Hepatocyte (in vitro differentiated cells): ENCODE data around the gene KCNN3. TPM values are rescaled to one million over a fixed set of nuclear protein-coding genes. Genes with fewer than 3 reads are reported as not detected.

ENCODE experiments used
- DNase-seq: peaks from one replicate; pipeline ENCODE4 v3.0.0-alpha.2; 2016; ENCODE audit warnings: low spot score
- H2AFZ ChIP-seq: fragments of 200-600 bp; sonication (generic); 2 replicates; pipeline ENCODE4 v1.6.0; 2016; ENCODE audit warnings: antibody characterized with exemption, mild to moderate bottlenecking
- H3K27ac ChIP-seq: fragments of 200-600 bp; sonication (generic); 2 replicates; pipeline ENCODE4 v1.5.1; 2016; ENCODE audit warnings: mild to moderate bottlenecking
- H3K27me3 ChIP-seq: fragments of 200-600 bp; sonication (generic); 2 replicates; pipeline ENCODE4 v1.6.1; 2016
- H3K36me3 ChIP-seq: fragments of 200-600 bp; sonication (generic); replicated peaks from 2 replicates; pipeline ENCODE4 v1.5.1; 2016; ENCODE audit warnings: low read depth; ENCODE audit not compliant: insufficient read depth
- H3K4me1 ChIP-seq: fragments of 200-600 bp; sonication (generic); 2 replicates; pipeline ENCODE4 v1.5.1; 2016; ENCODE audit warnings: mild to moderate bottlenecking, moderate library complexity; ENCODE audit not compliant: insufficient read depth
- H3K4me2 ChIP-seq: fragments of 200-600 bp; sonication (generic); 2 replicates; pipeline ENCODE4 v1.6.0; 2016
- H3K4me3 ChIP-seq: fragments of 200-600 bp; sonication (generic); 2 replicates; pipeline ENCODE4 v1.5.1; 2016; ENCODE audit warnings: mild to moderate bottlenecking
- H3K79me2 ChIP-seq: fragments of 200-600 bp; sonication (generic); 2 replicates; pipeline ENCODE4 v1.6.0; 2017; ENCODE audit warnings: mild to moderate bottlenecking
- H3K9me2 ChIP-seq: fragments of 200-600 bp; sonication (generic); replicated peaks from 2 replicates; pipeline ENCODE4 v1.6.0; 2017; ENCODE audit warnings: mild to moderate bottlenecking; ENCODE audit not compliant: insufficient read depth
- H3K9me3 ChIP-seq: fragments of 200-600 bp; sonication (generic); 2 replicates; pipeline ENCODE4 v1.5.1; 2016; ENCODE audit warnings: low read depth, mild to moderate bottlenecking
- H4K20me1 ChIP-seq: fragments of 200-600 bp; sonication (generic); 2 replicates; pipeline ENCODE4 v1.6.0; 2016; ENCODE audit warnings: mild to moderate bottlenecking; ENCODE audit not compliant: insufficient read depth, poor library complexity, severe bottlenecking
- CTCF ChIP-seq: fragments of 200-600 bp; sonication (generic); IDR thresholded peaks from 2 replicates; pipeline ENCODE4 v1.5.1; 2016; ENCODE audit warnings: antibody characterized with exemption, mild to moderate bottlenecking; ENCODE audit not compliant: poor library complexity
- EZH2 ChIP-seq: fragments of 200-600 bp; sonication (generic); IDR thresholded peaks from 2 replicates; pipeline ENCODE4 v1.6.1; 2016; ENCODE audit warnings: antibody characterized with exemption, mild to moderate bottlenecking, borderline replicate concordance
- EZH2phosphoT487 ChIP-seq: fragments of 200-600 bp; sonication (generic); IDR thresholded peaks from one replicate; pipeline ENCODE4 v1.6.1; 2018; ENCODE audit warnings: antibody characterized with exemption, mild to moderate bottlenecking, low read depth, moderate library complexity; ENCODE audit not compliant: unreplicated experiment, severe bottlenecking
- WGBS: methylation state at CpG from one replicate; pipeline ENCODE4 v1.1.6; 2016; ENCODE audit warnings: low lambda C conversion rate; ENCODE audit errors: missing lambda C conversion rate; 5-methylcytosine and 5-hydroxymethylcytosine counted together
- polyA plus RNA-seq: library from polyadenylated mRNA; unstranded; fragments of >200 nt; fragmentation: Nextera tagmentation; extraction: Ambion mirVana; gene quantifications from 2 replicates; pipeline ENCODE4 v1.2.1, GENCODE V29; 2016
- total RNA-seq: library from RNA; depleted of rRNA; stranded (reverse); fragments of >200 nt; gene quantifications from 2 replicates; pipeline ENCODE4 v1.2.3, GENCODE V29; 2014

KCNN3 gene
- total and polyA plus RNA-seq, 2 experiments from 2014 or later: 0.56 to 0.67 TPM

GRCh38 chr1:154838461-154838860 lies 31.6 kb downstream of the KCNN3 start:
- Histone ChIP-seq H3K4me3 (no peak overlapping the region), H3K36me3 (no peaks in the 10 kb centered on the region), H3K27me3 (no peaks in the 10 kb centered on the region), H2AFZ (no peak overlapping the region), H3K9me3 (no peaks in the 10 kb centered on the region), H3K4me1 (no peaks in the 10 kb centered on the region), H4K20me1 (no peaks in the 10 kb centered on the region), H3K9me2 (no peaks in the 10 kb centered on the region), H3K4me2 (no peak overlapping the region), H3K79me2 (no peaks in the 10 kb centered on the region), H3K27ac (no peak overlapping the region)
- DNase-seq: no peak
- no peak for TF ChIP-seq CTCF
- no peak for TF ChIP-seq EZH2
- no peak for TF ChIP-seq EZH2phosphoT487
- 80% methylated on average over 11 of the region's 11 CpGs for WGBS

GRCh38 chr1:154837672-154838171 lies 32.4 kb downstream of the KCNN3 start:
- Histone ChIP-seq H3K4me3 (no peak overlapping the region), H2AFZ (no peak overlapping the region), H3K27ac (no peak overlapping the region), H3K4me2 (no peak overlapping the region), H3K36me3 (no peaks in the 10 kb centered on the region), H3K9me3 (no peaks in the 10 kb centered on the region), H3K4me1 (no peaks in the 10 kb centered on the region), H3K9me2 (no peaks in the 10 kb centered on the region), H3K27me3 (no peaks in the 10 kb centered on the region), H3K79me2 (no peaks in the 10 kb centered on the region), H4K20me1 (no peaks in the 10 kb centered on the region)
- WGBS: 71% methylated on average over 13 of the region's 13 CpGs
- no peak for TF ChIP-seq EZH2phosphoT487
- TF ChIP-seq CTCF: no peak
- no peak for TF ChIP-seq EZH2
- DNase-seq: no peak

- H3K9me2 ChIP-seq: no peaks in the 10 kb centered on the region
- no peaks in the 10 kb centered on the region for H4K20me1 ChIP-seq
- WGBS: 83% methylated on average over 13 of the region's 13 CpGs
- H3K4me1 ChIP-seq: no peaks in the 10 kb centered on the region
- H3K27me3 ChIP-seq: no peaks in the 10 kb centered on the region
- no peak overlapping the region for H3K27ac ChIP-seq
- no peak overlapping the region for H2AFZ ChIP-seq
- no peak overlapping the region for H3K4me2 ChIP-seq
- H3K36me3 ChIP-seq: no peaks in the 10 kb centered on the region
- no peaks in the 10 kb centered on the region for H3K79me2 ChIP-seq
- DNase-seq: no peak
- no peak overlapping the region for H3K4me3 ChIP-seq
- no peaks in the 10 kb centered on the region for H3K9me3 ChIP-seq
- TF ChIP-seq EZH2phosphoT487 (no peak), CTCF (no peak), EZH2 (no peak)
These were observed 32.9 kb downstream of the KCNN3 start for GRCh38 chr1:154837034-154837671.
